SK-N-SH (cell line): ENCODE results near the gene ACOXL.

Source experiments
- CTCF ChIP-seq: fragments of 200-600 bp; sonication (generic); IDR thresholded peaks from 2 replicates; pipeline ENCODE4 v1.6.1; 2017; ENCODE audit warnings: antibody characterized with exemption, mild to moderate bottlenecking, moderate library complexity
- MAX ChIP-seq: IDR thresholded peaks from 2 replicates; pipeline ENCODE4 v1.4.0; 2012; ENCODE audit warnings: low read depth
- RAD21 ChIP-seq: IDR thresholded peaks from 2 replicates; pipeline ENCODE4 v1.6.1; 2012; ENCODE audit warnings: mild to moderate bottlenecking, low read length
- REST ChIP-seq: IDR thresholded peaks from 2 replicates; pipeline ENCODE4 v1.6.1; 2012; ENCODE audit warnings: mild to moderate bottlenecking, low read depth, low read length, moderate library complexity
- RXRA ChIP-seq: IDR thresholded peaks from 2 replicates; pipeline ENCODE4 v1.4.0; 2012; ENCODE audit warnings: low read depth, mild to moderate bottlenecking, borderline replicate concordance

- TF ChIP-seq RAD21 (no peak), MAX (no peak), CTCF (no peak), RXRA (no peak), REST (no peak)
Observed at GRCh38 chr2:110796716-110797301, 64.4 kb downstream of the ACOXL start.
